Measurements from ENCODE around the gene ADAMTS6. TPM values are rescaled to one million over a fixed set of nuclear protein-coding genes. Genes with fewer than 3 reads are reported as not detected.

ADAMTS6 gene
- total RNA-seq, 4 donors from 2014 or later = 0.05 to 0.49 (median 0.31) TPM

DNA sequence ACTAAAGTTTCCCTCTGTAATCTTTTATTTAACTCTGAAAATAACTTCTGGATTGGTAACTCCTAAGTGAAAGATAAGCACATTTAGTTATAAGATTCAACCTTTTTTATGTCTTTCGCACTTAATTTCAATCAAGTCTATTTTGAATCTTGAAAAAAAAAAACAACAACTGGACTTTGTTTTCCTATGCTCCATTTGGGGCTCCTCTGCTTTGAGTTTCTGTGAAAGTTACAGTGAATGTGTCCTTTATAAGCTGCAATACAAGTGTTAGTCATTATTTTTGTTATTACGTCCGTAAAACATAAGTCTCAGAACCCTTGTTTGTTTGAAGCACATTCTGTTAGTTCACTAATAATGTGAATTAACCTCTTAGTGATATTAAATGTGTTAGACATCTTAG lies 276.8 kb downstream of the ADAMTS6 start:
- no peaks in the 10 kb centered on the region for H3K36me3 ChIP-seq
- in situ Hi-C loops (cut with MboI; ENCODE audit: low sequenced_read_pairs in 4 of 4) (no loop called here), intact Hi-C loops (cut with DNase I; ENCODE audit: low total_unique reads) (no loop called here)
- ATAC-seq = no peak
- no peaks in the 10 kb centered on the region for H3K4me1 ChIP-seq
- H3K9me3 ChIP-seq = no peaks in the 10 kb centered on the region
- DNase-seq = no peak
- TF ChIP-seq, protein P1, sequence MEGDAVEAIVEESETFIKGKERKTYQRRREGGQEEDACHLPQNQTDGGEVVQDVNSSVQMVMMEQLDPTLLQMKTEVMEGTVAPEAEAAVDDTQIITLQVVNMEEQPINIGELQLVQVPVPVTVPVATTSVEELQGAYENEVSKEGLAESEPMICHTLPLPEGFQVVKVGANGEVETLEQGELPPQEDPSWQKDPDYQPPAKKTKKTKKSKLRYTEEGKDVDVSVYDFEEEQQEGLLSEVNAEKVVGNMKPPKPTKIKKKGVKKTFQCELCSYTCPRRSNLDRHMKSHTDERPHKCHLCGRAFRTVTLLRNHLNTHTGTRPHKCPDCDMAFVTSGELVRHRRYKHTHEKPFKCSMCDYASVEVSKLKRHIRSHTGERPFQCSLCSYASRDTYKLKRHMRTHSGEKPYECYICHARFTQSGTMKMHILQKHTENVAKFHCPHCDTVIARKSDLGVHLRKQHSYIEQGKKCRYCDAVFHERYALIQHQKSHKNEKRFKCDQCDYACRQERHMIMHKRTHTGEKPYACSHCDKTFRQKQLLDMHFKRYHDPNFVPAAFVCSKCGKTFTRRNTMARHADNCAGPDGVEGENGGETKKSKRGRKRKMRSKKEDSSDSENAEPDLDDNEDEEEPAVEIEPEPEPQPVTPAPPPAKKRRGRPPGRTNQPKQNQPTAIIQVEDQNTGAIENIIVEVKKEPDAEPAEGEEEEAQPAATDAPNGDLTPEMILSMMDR (IDR thresholded peaks at IDR 0.05 in 4 of 5, conservative IDR thresholded peaks at IDR 0.05 in 1 of 5) = no peak
- no peak for TF ChIP-seq POLR2A (IDR thresholded peaks at IDR 0.05)
- no peaks in the 10 kb centered on the region for H3K27me3 ChIP-seq
- no peak overlapping the region for H3K27ac ChIP-seq
- no peak overlapping the region for H3K4me3 ChIP-seq

GRCh38 chr5:65203746-65204145 lies 278.0 kb downstream of the ADAMTS6 start:
- intact Hi-C loops (cut with DNase I; ENCODE audit: low total_unique reads) = no loop called here
- in situ Hi-C loops (cut with MboI; ENCODE audit: low sequenced_read_pairs in 4 of 4) = no loop called here
- Histone ChIP-seq H3K36me3 (no peaks in the 10 kb centered on the region), H3K9me3 (no peaks in the 10 kb centered on the region), H3K27ac (no peak overlapping the region), H3K4me1 (no peaks in the 10 kb centered on the region), H3K4me3 (no peak overlapping the region), H3K27me3 (no peaks in the 10 kb centered on the region)
- no peak for ATAC-seq
- TF ChIP-seq, protein P1 (IDR thresholded peaks at IDR 0.05 in 4 of 5, conservative IDR thresholded peaks at IDR 0.05 in 1 of 5) = no peak
- no peak for TF ChIP-seq POLR2A (IDR thresholded peaks at IDR 0.05)
- DNase-seq = no peak

DNA sequence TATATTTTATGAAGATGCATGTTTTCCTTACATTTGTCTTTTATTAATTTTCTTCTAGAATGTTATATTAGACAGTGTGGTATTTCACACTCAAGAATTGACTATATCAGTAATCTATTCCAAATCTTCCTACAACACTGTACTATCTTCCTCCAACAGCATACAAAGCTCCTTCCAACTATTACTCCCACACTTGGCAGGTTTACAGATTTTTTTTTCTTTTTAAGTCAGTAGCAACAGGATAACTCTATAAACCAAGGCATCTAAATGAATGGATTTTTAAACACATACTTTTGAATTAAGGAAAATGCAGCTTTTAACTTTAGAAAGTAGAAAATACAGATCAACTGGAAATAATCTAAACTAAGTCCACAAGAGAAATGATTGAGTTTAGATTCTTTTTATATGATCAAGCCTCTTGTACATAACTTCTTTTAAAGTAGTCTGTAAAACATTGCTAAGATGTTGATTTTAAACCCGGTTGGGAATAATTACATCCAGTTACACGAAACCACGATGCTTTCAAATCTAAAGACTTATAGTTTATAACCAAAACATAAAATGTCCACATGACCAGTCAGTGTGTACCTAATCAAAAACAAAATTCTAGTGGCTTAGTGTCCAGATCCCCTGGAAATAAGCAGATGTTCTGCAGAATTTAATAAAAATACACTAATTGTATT lies 281.6 kb downstream of the ADAMTS6 start:
- intact Hi-C loops (cut with DNase I; ENCODE audit: low total_unique reads) = no loop called here
- no peak for ATAC-seq

DNA sequence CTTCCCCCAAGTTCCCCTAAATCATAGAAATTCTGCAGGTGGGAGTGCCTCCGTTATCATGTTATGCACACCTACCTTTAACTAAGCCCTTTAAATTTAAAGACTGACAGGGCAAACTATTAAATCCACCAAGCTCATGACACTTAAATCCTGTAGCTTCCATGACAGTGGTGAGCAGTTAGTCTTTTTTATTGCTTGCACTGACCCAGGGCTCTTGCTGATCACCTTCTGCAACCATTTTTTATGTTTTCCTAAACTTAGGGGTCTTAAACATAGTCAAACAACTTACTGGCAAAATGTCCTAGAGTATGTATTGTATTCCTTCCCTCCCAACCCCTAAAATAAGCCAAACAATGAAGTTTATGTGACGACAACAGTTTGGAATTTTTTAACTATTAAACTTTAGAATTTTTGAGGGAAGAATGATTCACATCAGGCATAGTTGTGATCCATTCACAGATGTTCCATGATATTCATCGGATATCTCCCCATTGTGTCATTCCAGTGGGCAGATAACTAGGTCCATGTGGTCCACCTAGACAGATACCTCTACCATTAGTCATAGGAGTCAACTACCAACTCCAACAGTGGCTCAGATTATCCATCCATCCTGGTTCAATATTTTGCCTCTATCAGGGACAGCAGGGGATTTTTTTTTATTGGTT lies 283.1 kb downstream of the ADAMTS6 start:
- in situ Hi-C loops (cut with MboI; ENCODE audit: low sequenced_read_pairs in 4 of 4) = no loop called here
- Histone ChIP-seq H3K36me3 (no peaks in the 10 kb centered on the region), H3K27ac (no peak overlapping the region), H3K4me1 (no peaks in the 10 kb centered on the region), H3K4me3 (no peak overlapping the region), H3K27me3 (no peaks in the 10 kb centered on the region), H3K9me3 (no peaks in the 10 kb centered on the region)
- intact Hi-C loops (cut with DNase I; ENCODE audit: low total_unique reads) = no loop called here
- ATAC-seq (no peak), DNase-seq (no peak)
- TF ChIP-seq, protein P1 (IDR thresholded peaks at IDR 0.05 in 4 of 5, conservative IDR thresholded peaks at IDR 0.05 in 1 of 5) = no peak
- TF ChIP-seq POLR2A (IDR thresholded peaks at IDR 0.05) = no peak

More for the DNA sequence above, 281.6 kb downstream of the ADAMTS6 start:
- TF ChIP-seq POLR2A (IDR thresholded peaks at IDR 0.05) = no peak
- TF ChIP-seq, protein P1 (IDR thresholded peaks at IDR 0.05 in 4 of 5, conservative IDR thresholded peaks at IDR 0.05 in 1 of 5) = no peak
- no peaks in the 10 kb centered on the region for H3K36me3 ChIP-seq
- no peak for DNase-seq
- in situ Hi-C loops (cut with MboI; ENCODE audit: low sequenced_read_pairs in 4 of 4) = no loop called here
- no peak overlapping the region for H3K27ac ChIP-seq
- H3K9me3 ChIP-seq = no peaks in the 10 kb centered on the region
- no peak overlapping the region for H3K4me3 ChIP-seq
- no peaks in the 10 kb centered on the region for H3K4me1 ChIP-seq
- no peaks in the 10 kb centered on the region for H3K27me3 ChIP-seq
